PFSK-1 (cell line): Measurements from ENCODE around the gene GNAT2.

Source experiments
- FOXP2 ChIP-seq: optimal IDR thresholded peaks from 2 replicates; pipeline ENCODE3; 2011; ENCODE audit warnings: borderline replicate concordance, control low read depth, inconsistent platforms; ENCODE audit not compliant: insufficient read depth; ENCODE audit errors: extremely low read length, extremely low read depth
- POLR2AphosphoS5 ChIP-seq: IDR thresholded peaks from 2 replicates; pipeline ENCODE4 v1.6.1; 2012; ENCODE audit warnings: low read depth, mild to moderate bottlenecking, control low read depth, low read length, moderate library complexity
- SIN3A ChIP-seq: IDR thresholded peaks from 2 replicates; pipeline ENCODE4 v1.6.1; 2012; ENCODE audit warnings: mild to moderate bottlenecking, low read length, moderate library complexity, borderline replicate concordance; ENCODE audit not compliant: insufficient read depth
- TAF1 ChIP-seq: IDR thresholded peaks from 2 replicates; pipeline ENCODE4 v1.6.1; 2012; ENCODE audit warnings: low read length, control low read depth, borderline replicate concordance; ENCODE audit not compliant: insufficient read depth
- TF ChIP-seq, protein P1 (sequence below), 2 experiments: IDR thresholded peaks; 2 replicates each; pipeline versions ENCODE4 v1.6.1 to v1.8.0; 2011 to 2012; ENCODE audit warnings: low read depth in 2 of 2, low read length in 2 of 2, control low read depth in 1 of 2, inconsistent platforms in 1 of 2, mild to moderate bottlenecking in 1 of 2, moderate library complexity in 1 of 2; ENCODE audit not compliant: insufficient read depth in 1 of 2

Gene GNAT2

DNA sequence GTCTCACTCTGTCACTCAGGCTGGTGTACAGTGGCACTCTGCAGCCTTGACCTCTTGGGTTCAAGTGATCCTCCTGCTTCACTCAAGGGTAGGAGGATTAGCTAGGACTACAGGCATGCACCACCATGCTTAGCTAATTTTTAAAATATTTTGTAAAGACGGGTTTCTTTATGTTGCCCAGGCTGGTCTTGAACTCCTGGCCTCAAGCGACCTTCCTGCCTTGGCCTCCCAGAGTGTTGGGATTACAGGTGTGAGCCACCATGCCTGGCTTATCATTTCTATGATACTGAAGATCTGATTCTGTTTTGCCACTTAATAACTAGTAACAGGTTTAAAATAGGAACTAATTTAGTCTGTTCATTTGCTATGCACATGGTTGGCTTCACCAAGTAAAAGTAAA is 37.4 kb downstream of the GNAT2 start:
- TF ChIP-seq, protein P1, sequence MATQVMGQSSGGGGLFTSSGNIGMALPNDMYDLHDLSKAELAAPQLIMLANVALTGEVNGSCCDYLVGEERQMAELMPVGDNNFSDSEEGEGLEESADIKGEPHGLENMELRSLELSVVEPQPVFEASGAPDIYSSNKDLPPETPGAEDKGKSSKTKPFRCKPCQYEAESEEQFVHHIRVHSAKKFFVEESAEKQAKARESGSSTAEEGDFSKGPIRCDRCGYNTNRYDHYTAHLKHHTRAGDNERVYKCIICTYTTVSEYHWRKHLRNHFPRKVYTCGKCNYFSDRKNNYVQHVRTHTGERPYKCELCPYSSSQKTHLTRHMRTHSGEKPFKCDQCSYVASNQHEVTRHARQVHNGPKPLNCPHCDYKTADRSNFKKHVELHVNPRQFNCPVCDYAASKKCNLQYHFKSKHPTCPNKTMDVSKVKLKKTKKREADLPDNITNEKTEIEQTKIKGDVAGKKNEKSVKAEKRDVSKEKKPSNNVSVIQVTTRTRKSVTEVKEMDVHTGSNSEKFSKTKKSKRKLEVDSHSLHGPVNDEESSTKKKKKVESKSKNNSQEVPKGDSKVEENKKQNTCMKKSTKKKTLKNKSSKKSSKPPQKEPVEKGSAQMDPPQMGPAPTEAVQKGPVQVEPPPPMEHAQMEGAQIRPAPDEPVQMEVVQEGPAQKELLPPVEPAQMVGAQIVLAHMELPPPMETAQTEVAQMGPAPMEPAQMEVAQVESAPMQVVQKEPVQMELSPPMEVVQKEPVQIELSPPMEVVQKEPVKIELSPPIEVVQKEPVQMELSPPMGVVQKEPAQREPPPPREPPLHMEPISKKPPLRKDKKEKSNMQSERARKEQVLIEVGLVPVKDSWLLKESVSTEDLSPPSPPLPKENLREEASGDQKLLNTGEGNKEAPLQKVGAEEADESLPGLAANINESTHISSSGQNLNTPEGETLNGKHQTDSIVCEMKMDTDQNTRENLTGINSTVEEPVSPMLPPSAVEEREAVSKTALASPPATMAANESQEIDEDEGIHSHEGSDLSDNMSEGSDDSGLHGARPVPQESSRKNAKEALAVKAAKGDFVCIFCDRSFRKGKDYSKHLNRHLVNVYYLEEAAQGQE (IDR thresholded peaks at IDR 0.05; ENCODE audit: insufficient read depth in 1 of 2, low read depth in 2 of 2, low read length in 2 of 2): no peak
- TF ChIP-seq FOXP2 (no peak), TAF1 (no peak), POLR2AphosphoS5 (no peak), SIN3A (no peak)

DNA sequence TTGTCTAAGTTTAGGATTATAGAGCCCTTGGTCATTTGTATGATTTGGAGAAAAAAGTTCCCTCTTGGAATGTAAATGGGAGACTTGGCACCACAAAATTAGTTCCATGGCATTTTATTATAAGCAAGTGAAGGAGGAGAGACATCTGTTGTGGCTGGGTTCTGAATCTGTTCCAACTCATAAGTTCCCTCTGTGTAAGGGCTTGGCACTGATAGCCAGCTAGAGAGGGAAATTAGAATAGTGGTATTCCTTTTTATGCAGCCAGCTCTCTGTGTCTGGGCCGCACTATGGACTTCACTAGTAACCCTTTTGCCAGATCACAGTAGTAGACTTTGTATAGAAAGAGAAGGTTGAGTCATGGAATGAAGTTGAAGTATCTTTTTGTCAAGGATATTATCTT is 39.9 kb downstream of the GNAT2 start:
- TF ChIP-seq POLR2AphosphoS5 (no peak), TAF1 (no peak), FOXP2 (no peak)

DNA sequence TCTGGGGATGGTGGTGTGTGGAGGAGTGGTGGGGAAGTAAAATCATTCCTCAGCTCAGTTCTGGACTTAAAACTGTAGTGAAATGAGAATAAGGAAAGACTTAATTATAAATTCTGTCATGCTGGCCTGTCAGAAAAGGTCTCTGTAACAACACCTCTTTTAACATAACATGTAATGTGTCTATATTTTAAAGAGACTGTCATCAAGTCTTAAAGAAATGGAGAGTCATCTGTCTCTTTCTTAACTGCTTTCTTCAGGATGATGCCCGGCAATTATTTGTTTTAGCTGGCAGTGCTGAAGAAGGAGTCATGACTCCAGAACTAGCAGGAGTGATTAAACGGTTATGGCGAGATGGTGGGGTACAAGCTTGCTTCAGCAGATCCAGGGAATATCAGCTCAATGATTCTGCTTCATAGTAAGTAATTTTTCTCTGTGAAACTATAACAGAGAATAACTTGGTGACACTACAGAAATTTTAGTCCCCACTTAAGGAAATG is 40.4 kb downstream of the GNAT2 start:
- TF ChIP-seq TAF1: no peak
- TF ChIP-seq, protein P1 (IDR thresholded peaks at IDR 0.05; ENCODE audit: insufficient read depth in 1 of 2, low read depth in 2 of 2, low read length in 2 of 2): no peak
- TF ChIP-seq POLR2AphosphoS5: no peak
- TF ChIP-seq FOXP2: no peak
- TF ChIP-seq SIN3A: no peak

DNA sequence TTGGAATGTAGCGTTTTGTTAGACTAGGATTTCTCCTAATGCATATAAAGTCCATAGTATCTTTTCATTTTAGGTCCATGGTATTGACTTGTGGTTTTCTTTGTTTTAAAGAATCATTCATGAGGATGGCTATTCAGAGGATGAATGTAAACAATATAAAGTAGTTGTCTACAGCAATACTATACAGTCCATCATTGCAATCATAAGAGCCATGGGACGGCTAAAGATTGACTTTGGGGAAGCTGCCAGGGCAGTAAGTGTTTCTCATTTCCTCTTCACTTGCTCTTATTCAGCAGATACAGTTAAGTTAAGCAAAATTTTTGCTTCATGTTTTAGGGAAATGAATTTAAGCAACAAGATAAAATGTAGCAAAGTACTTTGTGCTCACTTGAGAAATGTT is 45.6 kb downstream of the GNAT2 start:
- no peak for TF ChIP-seq SIN3A
- TF ChIP-seq, protein P1 (IDR thresholded peaks at IDR 0.05; ENCODE audit: insufficient read depth in 1 of 2, low read depth in 2 of 2, low read length in 2 of 2): no peak
- TF ChIP-seq TAF1: no peak
- TF ChIP-seq POLR2AphosphoS5: no peak
- TF ChIP-seq FOXP2: no peak

DNA sequence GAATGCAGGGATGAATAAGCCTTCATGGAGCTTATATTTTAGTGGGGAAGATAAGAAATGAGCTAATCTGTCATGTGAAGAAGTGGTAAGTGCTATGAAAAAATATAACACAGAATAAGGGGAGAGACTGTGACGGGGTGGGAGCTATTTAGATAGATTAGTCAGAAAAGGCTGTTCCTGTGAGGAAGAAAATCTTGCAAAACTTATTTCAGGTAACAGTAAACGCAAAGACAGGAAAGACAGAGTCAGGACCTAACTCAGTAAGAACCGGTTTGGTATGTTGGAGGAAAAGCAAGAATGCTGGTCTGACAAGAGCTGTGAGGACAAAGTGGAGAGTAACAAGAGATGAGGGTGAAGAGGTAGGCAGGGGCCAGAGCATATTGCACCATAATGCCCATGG is 49.0 kb downstream of the GNAT2 start:
- TF ChIP-seq POLR2AphosphoS5: no peak
- TF ChIP-seq TAF1: no peak
- no peak for TF ChIP-seq SIN3A
- TF ChIP-seq, protein P1 (IDR thresholded peaks at IDR 0.05; ENCODE audit: insufficient read depth in 1 of 2, low read depth in 2 of 2, low read length in 2 of 2): no peak
- no peak for TF ChIP-seq FOXP2
